HL-60/S4 (cell line): Measurements from ENCODE around the gene IGSF6.

Source experiments
- in situ Hi-C: fragments of 300-500 bp; cut with MboI; formaldehyde crosslinking; loops from 2 replicates; pipeline ENCODE4 v1.14.3; 2022; ENCODE audit warnings: low sequenced_read_pairs

The IGSF6 gene

GRCh38 chr16:21631376-21631775 is 21.0 kb downstream of the IGSF6 start:
- in situ Hi-C loops = loop anchor here (5.0 kb wide), 1 partner anchor 49 kb away; no protein-coding TSS in a partner anchor

- in situ Hi-C loops = loop anchor here (5.0 kb wide), 1 partner anchor 49 kb away; no protein-coding TSS in a partner anchor
Measured at GRCh38 chr16:21630866-21631265, 21.5 kb downstream of the IGSF6 start.

- in situ Hi-C loops = loop anchor here (5.0 kb wide), 1 partner anchor 48 kb away; no protein-coding TSS in a partner anchor
Measured at GRCh38 chr16:21629616-21630539, 22.5 kb downstream of the IGSF6 start.

DNA sequence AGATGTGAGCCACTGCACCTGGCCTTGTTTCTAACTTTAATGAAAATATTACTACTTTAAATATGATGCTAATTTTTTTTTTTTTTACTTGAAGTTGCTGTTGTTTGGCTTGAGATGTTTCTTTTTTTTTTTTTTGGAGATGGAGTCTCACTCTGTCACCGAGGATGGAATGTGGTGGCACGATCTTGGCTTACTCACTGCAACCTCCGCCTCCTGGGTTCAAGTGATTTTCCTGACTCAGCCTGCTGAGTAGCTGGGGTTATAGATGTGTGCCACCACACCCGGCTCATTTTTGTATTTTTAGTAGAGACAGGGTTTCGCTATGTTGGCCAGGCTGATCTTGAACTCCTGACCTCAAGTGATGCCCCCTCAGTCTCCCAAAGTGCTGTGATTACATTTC is 23.6 kb downstream of the IGSF6 start:
- in situ Hi-C loops = no loop called here

DNA sequence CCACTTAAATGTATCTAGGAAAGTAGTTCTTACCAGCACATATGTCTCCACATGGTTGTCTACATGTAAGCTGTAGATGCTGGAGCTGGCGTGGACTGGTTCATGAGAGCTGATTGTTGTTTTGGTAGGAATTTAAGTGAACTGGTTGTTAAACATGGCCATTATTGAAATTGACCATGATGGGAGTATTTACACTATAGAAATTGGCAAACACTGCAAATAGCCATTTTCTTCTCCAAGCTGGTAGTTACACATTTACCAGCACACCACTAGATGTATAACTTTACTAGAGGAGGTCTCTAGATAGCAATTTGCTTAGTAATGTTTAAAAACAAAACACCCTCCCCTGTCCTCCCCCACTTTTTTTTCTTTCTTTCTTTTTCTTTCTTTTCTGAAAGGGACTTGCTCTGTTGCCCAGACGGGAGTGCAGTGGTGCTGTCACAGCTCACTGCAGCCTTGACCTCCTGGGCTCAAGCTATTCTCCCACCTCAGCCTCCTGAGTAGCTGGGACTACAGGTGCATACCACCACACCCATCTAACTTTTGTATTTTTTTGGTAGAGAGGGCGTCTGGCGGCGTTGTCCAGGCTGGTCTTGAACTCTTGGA is 24.2 kb downstream of the IGSF6 start:
- in situ Hi-C loops = no loop called here

GRCh38 chr16:21626659-21627277 is 25.6 kb downstream of the IGSF6 start:
- in situ Hi-C loops = no loop called here

DNA sequence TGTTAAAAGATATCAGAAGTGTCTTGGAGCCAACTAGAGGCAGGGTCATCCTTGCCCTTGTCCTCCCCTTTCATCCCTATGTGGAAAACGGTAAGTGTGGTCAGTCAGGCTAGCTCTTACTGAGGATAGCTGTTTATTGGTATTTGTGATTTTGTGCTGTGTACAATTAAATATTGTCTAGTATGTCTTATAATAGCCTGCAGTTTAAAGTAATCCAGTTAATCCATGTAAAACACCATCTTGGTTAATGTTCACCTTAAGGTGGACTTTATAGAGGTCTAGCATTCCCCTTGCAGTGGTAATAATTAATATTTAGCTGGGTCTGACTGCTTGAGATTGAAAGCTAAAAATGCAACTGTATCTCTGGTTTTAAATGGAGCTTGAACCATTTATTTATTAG is 27.4 kb downstream of the IGSF6 start:
- in situ Hi-C loops = no loop called here

- in situ Hi-C loops = no loop called here
Measured at GRCh38 chr16:21622545-21622944, 29.9 kb downstream of the IGSF6 start.

GRCh38 chr16:21620592-21620991 is 31.8 kb downstream of the IGSF6 start:
- in situ Hi-C loops = no loop called here

DNA sequence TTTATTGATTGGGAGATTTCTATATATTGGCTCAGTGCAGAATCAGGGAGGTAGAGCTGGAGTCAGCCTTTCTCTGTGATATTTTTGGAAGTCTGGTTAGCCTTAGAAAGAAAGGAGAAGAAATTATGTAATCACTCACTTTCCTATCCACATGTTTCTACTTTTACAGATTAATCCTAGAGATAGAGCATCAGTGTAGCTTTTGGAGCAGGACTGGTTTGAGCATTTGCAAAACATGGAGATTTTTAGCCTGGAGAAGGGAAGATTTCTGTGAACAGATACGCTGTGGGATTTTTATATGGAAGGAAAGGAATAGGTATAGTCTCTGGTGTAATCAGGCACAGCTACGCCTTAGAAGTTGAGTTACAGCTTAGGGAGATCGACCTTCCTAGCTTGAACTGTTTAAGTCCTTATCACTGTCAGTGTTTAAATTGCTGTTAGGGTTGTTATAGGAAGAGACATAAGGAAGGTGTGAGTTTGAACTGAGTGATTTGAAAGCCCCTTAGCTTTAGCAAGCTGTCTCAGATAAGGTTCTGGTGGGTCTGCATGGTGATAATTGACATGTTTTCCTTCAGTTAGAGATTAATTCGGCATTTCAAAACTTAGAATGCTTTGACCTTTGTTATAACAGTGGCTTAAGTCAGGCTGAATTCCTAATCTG is 32.5 kb downstream of the IGSF6 start:
- in situ Hi-C loops = no loop called here

- in situ Hi-C loops = no loop called here
Measured at GRCh38 chr16:21618281-21618680, 34.1 kb downstream of the IGSF6 start.

DNA sequence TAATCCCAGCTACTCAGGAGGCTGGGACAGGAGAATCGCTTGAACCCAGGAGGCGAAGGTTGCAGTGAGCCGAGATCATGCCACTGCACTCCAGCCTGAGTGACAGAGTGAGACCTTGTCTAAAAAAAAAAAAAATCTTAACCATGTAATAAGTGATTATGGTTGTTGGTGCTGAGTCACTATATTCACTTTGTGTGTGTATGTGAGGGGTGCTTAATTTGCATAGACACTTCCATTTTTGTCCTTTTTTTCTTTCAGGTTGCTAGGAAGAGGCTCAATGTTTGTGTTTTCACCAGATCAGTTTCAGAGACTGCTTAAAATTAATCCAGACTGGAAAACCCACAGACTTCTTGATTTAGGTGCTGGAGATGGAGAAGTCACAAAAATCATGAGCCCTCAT is 34.8 kb downstream of the IGSF6 start:
- in situ Hi-C loops = no loop called here

GRCh38 chr16:21614896-21615295 is 37.5 kb downstream of the IGSF6 start:
- in situ Hi-C loops = no loop called here

- in situ Hi-C loops = no loop called here
Measured at GRCh38 chr16:21613781-21614180, 38.6 kb downstream of the IGSF6 start.

DNA sequence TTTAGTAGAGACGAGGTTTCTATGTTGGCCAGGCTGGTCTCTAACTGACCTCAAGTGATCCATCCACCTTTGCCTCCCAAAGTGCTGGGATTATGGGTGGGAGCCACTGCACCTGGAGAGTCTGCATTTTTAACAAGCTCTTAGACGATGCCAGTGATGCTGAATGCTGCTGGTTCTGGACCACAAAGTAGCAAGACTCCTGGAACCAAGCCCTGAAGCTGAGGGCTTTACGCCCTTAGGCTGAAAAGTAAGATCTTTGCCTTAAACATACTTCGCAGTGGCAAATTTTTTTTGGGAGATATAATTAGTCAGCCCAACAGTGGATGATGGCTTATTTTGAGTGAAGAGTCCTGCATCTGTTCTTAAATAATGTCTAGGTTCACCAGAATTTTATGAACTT is 39.0 kb downstream of the IGSF6 start:
- in situ Hi-C loops = no loop called here

DNA sequence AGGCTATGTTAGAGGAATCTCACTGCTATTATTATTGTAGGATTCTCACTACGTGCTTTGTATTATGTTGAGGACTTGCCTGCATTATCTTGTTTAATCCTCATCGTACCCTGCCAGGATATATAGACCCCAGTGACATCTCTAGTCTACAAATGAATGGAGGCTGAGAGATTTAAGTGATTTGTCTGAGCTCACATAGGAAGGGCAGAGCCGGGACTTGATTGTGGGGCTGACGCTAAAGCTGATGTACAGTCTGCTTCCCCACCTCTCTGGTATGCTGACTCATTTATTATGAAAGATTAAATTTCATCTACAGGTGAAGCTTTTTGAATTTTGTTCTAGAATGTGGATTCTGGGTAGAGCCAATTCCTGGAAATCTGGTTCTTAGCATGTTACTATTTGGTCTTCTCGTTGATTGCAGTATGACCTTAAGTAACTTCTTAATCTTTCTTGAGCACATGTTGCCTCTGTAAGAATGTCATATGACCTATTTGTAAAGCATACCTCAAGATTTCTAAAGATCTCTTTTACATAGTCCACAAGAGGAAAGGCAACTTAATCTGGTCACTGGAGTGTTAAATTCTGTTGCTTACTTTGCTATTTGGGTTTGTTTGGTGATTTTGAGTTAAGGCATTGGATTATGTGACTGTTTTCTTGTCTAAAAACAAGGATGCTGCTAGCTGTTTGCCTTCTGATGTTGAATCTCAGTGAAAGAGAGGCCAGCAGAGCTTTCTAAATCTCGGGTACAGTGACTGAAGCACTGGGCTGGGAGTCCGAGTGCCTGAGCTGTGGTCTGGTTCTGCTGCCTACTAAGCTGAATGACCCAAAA is 40.6 kb downstream of the IGSF6 start:
- in situ Hi-C loops = no loop called here

DNA sequence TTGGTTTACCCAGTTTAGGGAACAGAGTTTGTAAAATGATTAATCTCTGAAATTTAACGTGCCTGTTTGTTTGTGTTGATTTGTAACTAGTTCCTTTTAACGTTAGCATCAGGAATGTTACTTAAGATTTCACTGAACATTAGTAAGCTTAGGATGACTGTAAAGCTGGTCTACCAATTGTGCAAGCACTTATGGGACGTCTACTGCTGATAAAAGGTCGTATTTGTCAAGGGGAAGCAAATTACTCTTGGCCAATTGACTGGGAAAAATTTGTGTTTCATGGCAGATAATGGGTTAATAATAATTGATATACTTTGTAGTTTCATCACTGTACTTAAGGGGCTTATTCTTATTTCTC is 41.2 kb downstream of the IGSF6 start:
- in situ Hi-C loops = no loop called here

GRCh38 chr16:21610766-21611165 is 41.6 kb downstream of the IGSF6 start:
- in situ Hi-C loops = no loop called here

GRCh38 chr16:21610006-21610544 is 42.3 kb downstream of the IGSF6 start:
- in situ Hi-C loops = no loop called here
